B cell (primary cell): ENCODE results near the gene ATP6V0E1.

Experiments
- EZH2 ChIP-seq: IDR thresholded peaks from 2 replicates; pipeline ENCODE4 v1.6.1; 2012; ENCODE audit warnings: borderline replicate concordance, low read depth, mild to moderate bottlenecking, moderate library complexity, low read length; ENCODE audit not compliant: insufficient read depth, poor library complexity, severe bottlenecking
- TF ChIP-seq, protein P1 (sequence below): fragments of 200-600 bp; IDR thresholded peaks from one replicate; pipeline ENCODE4 v1.8.0; 2022; ENCODE audit warnings: antibody characterized with exemption, mild to moderate bottlenecking

DNA sequence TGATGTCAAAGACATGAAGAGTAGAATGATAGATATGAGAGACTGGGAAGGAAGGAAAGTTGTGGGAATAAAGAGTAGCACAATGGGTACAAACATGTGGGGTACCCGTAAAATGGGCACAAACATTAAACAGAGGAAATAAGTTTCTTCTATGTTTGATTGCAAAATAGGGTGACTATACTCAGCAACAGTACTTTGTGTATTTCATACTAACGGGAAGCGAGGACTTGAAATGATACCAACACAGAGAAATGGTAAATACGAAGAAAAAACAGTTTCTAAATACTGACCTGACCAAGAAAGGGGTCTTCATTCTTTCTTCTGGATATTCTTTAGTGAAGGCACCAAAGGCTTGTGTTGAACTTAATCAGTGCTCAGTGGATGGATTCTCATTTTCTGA lies 31.1 kb downstream of the ATP6V0E1 start:
- TF ChIP-seq, protein P1, sequence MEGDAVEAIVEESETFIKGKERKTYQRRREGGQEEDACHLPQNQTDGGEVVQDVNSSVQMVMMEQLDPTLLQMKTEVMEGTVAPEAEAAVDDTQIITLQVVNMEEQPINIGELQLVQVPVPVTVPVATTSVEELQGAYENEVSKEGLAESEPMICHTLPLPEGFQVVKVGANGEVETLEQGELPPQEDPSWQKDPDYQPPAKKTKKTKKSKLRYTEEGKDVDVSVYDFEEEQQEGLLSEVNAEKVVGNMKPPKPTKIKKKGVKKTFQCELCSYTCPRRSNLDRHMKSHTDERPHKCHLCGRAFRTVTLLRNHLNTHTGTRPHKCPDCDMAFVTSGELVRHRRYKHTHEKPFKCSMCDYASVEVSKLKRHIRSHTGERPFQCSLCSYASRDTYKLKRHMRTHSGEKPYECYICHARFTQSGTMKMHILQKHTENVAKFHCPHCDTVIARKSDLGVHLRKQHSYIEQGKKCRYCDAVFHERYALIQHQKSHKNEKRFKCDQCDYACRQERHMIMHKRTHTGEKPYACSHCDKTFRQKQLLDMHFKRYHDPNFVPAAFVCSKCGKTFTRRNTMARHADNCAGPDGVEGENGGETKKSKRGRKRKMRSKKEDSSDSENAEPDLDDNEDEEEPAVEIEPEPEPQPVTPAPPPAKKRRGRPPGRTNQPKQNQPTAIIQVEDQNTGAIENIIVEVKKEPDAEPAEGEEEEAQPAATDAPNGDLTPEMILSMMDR, result no peak
- TF ChIP-seq EZH2, result no peak
